Endometrial microvascular endothelial cells (primary cell): ENCODE results near the gene FIBP. TPM values are rescaled to one million over a fixed set of nuclear protein-coding genes. Genes with fewer than 3 reads are reported as not detected.

Experiments used
- in situ Hi-C: cut with HindIII; loops from 2 replicates; pipeline ENCODE4 v1.10.0; 2017; ENCODE audit warnings: low sequenced_read_pairs, low pct_unique_long_range_greater_than_20kb; ENCODE audit errors: inconsistent ontology term
- total RNA-seq: library from RNA; depleted of rRNA; stranded (reverse); fragments of >200 nt; gene quantifications from one replicate; pipeline ENCODE4 v1.2.3, GENCODE V29; 2015; ENCODE audit errors: inconsistent ontology term

The FIBP gene
- total RNA-seq = 154 TPM

- in situ Hi-C loops = no loop called here
These were observed at the start of gene FIBP for GRCh38 chr11:65888163-65888814. FIBP (minus strand) TSS chr11:65888471; CDS start chr11:65888418, 53 bp downstream.

- in situ Hi-C loops = no loop called here
These were observed 49.5 kb upstream of the FIBP start for GRCh38 chr11:65937766-65938165.

GRCh38 chr11:65934014-65934413 lies 45.7 kb upstream of the FIBP start:
- in situ Hi-C loops = no loop called here

DNA sequence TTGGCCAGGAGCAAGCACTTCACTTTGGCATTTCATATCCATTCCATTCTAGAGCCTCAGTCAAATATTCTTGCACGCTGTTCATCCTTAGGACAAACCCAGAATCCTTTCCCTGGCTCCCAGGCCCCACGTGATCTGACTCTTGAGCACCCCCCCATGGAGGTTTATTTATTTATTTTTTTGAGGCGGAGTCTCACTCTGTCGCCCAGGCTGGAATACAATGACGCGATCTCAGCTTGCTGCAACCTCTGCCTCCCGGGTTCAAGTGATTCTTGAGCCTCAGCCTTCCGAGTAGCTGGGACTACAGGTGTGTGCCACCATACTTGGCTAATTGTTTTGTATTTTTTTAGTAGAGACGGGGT lies 44.3 kb upstream of the FIBP start:
- in situ Hi-C loops = no loop called here

DNA sequence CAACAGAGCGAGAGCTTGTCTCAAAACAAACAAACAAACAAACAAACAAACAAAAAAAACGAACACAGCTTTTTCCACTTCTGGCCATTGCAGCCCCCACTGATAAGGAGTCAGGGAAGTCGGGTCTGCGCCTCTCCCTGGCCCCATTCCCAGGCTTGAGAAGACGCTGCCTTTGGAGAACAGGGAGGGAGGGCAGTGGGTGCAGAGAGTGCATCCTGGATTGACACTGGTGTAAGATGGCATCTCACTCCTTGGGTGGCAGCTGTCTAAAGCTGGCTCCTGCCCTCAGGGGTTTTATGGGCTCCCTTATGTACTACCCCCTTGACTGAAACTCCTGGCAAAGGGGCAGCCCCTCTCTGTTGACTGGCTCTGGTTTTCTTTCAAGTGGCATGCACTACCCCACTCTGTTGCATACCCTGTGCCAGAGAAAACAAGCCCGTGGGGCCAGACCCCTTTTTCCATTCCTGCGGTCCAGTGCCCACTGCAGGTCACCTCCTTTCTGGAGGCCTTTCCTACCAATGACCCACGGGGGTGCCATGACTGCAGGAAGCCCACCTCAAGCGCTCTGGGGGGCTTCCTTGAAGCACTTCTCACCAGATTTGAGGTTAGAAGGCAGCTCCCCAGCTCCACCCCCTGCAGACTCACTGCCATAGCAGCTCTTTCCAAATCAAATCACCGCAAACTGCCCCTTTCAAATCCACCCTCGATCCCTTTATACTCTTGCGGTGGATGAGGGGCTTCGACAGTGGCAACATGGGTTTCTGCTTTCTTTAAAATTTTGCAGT lies 43.7 kb upstream of the FIBP start:
- in situ Hi-C loops = no loop called here

GRCh38 chr11:65928667-65929066 lies 40.4 kb upstream of the FIBP start:
- in situ Hi-C loops = no loop called here

DNA sequence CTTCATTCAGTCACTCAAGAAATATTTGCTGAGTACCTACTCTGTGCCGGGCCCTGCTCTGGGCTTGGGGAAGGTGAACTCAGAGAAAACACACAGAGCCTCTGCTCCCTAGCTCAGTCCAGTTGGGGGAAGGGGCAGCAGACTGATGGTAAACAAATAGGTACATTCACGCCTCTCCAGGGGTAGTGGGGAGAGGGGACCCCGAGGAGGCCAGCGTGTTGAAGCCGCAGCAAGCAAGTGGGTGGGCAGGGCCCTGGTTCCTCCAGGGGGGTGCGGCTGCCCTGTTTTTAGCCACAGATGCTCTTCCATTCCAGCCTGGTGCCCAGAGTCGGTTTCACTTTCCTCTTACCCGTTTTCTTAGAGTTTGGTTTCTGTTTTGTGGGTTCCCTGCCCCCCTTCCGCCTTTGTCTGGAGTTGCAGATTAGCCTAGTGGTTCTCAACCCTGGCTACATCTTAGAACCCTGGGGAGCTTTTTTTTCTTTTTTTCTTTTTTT lies 39.7 kb upstream of the FIBP start:
- in situ Hi-C loops = no loop called here

GRCh38 chr11:65925397-65925796 lies 37.1 kb upstream of the FIBP start:
- in situ Hi-C loops = no loop called here

GRCh38 chr11:65922565-65922964 lies 34.3 kb upstream of the FIBP start:
- in situ Hi-C loops = no loop called here

- in situ Hi-C loops = no loop called here
These were observed 33.6 kb upstream of the FIBP start for GRCh38 chr11:65921876-65922275.

GRCh38 chr11:65921033-65921555 lies 32.8 kb upstream of the FIBP start:
- in situ Hi-C loops = no loop called here

- in situ Hi-C loops = no loop called here
These were observed 32.1 kb upstream of the FIBP start for GRCh38 chr11:65920372-65920802.

GRCh38 chr11:65919573-65920371 lies 31.5 kb upstream of the FIBP start:
- in situ Hi-C loops = no loop called here

GRCh38 chr11:65919141-65919572 lies 30.9 kb upstream of the FIBP start, which contains the start of gene DRAP1:
DRAP1 (plus strand) TSS chr11:65919426; CDS start chr11:65919502, 76 bp downstream.
- in situ Hi-C loops = no loop called here

DNA sequence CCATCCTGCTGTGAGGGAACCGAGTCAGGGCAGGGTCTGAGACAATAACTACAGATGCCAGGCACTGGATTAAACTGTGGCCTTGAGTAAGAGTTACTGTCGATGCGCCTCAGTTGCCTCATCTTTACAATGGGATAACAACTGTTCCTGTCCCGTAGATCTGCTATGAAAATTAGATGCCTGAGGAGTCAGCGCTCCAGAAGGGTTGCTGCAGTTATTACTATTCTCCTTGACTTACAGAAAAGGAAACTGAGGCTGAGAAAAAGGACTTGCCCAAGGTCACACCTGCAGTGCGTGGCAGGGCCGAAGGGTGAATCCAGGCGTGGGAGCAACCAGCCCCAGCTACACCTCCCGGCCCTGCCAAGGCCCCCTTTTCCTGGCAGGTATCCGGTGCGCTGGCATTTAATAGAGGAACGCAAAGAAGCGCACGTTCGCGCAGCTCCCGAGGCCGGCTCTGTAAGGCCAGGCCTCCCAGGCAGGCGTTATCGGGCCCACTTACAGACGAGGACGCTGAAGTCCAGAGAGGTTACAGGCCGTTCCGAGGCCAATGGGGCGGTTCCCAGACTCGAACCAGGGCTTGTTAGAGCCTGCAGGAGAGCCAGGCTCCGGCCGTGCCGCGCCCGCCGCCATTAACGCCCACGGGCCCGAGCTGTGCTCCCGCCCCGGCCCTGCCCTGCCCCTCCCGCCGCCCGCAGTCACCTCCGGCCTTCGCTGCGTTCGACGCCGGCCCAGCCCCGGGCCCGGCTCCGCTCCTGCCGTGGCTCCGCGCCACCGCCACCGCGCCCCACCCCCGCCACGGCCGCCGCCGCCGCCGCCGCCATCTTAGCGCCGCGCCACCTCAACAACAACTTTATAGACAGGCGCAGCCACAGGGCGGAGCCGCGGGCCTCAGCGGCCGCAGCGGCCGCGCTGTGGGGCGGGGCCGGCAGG lies 30.2 kb upstream of the FIBP start, which contains the start of gene C11orf68:
C11orf68 (minus strand) TSS at position 852 of the 930 bp plus-strand sequence; CDS start at position 821, 31 bp downstream.
- in situ Hi-C loops = no loop called here

- in situ Hi-C loops = no loop called here
These were observed 29.4 kb upstream of the FIBP start for GRCh38 chr11:65917434-65918210.

GRCh38 chr11:65917077-65917433 lies 28.8 kb upstream of the FIBP start:
- in situ Hi-C loops = no loop called here
